Aortic smooth muscle cell (primary cell): ENCODE data around the gene PITHD1. TPM values are rescaled to one million over a fixed set of nuclear protein-coding genes. Genes with fewer than 3 reads are reported as not detected.

Source experiments
- total RNA-seq: library from RNA; depleted of rRNA; stranded (reverse); fragments of >200 nt; gene quantifications from 2 replicates; pipeline ENCODE4 v1.2.3, GENCODE V29; 2014

The PITHD1 gene, protein sequence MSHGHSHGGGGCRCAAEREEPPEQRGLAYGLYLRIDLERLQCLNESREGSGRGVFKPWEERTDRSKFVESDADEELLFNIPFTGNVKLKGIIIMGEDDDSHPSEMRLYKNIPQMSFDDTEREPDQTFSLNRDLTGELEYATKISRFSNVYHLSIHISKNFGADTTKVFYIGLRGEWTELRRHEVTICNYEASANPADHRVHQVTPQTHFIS
- total RNA-seq, result 31.5 and 44.3 TPM in 2 replicates

DNA sequence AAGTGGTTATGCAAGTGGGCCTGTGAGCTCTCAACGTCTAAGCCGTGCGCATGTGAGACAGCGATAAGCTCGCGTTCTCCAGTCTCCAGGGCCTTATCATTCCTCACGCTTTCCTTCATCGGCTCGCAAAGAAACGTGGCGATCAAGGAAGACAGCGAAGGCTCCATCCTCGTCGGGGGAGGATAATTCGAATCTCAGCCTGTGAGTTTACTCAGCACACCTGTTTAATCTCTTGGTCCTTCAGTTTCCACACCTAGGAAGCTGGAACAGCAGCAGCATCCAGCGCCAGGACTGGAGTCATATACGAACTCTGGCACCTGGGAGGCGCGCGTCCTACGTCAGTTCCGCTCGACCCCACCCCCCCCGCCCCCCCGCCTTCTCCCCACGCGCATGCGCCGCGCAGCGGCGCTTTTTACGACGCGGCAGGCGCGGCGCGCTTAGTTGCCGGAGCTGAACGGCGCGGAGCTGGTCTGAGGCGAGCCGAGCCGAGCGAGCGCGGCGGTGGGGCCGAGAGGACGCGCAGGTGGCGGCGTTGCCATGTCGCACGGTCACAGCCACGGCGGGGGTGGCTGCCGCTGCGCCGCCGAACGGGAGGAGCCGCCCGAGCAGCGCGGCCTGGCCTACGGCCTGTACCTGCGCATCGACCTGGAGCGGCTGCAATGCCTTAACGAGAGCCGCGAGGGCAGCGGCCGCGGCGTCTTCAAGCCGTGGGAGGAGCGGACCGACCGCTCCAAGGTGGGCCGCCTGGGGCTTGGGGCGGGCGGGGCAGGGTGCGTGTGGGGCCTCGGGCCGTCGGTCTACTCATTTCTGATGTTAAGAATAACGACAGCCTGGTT is at the start of gene PITHD1:
TSS of gene PITHD1 (plus strand) at position 440 of the 836 bp plus-strand sequence. CDS start at position 538, 98 bp downstream.

DNA sequence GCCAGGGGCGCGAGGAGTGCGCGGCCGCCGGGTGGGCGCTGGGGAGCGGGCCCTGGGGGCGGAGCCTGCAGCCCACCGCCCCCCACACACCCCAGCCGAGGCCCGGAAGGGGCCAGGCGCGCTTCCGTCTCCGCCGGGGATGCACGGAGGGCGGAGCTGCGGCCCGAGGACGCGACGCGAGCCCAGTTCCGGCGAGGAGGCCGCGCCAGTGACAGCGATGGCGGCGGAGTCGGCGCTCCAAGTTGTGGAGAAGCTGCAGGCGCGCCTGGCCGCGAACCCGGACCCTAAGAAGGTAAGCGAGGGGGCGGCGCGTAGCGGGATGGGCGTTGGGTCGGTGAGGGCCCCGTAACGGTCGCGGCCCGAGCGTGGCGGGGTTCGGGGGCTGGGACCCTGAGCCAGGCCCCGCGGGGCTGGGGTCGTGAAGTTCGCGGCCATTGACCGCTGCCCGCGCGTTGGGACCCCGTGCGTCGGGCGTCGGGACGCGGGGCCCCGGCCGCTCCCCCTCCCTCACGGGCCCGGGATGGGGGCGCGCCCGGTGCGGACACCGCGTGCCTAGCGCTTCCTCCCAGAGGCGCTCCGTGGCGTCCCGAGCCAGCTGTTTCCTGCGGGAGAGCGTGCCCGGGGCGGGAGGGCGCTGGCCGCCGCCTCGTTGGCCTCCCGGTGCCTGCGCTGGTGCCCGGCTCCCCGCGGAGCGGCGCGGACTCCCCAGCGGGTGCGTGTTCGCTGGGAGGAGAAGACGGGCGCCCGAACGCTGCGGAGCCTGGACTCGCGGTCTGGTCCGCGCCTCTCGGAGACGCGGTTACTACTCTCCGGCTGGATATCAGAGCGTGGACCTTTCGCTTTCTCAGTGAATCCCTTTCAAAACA is 34.7 kb upstream of the PITHD1 start, which contains the start of gene ELOA:
TSS of gene ELOA (plus strand) at position 185 of the 866 bp plus-strand sequence. CDS start at position 218, 33 bp downstream.

DNA sequence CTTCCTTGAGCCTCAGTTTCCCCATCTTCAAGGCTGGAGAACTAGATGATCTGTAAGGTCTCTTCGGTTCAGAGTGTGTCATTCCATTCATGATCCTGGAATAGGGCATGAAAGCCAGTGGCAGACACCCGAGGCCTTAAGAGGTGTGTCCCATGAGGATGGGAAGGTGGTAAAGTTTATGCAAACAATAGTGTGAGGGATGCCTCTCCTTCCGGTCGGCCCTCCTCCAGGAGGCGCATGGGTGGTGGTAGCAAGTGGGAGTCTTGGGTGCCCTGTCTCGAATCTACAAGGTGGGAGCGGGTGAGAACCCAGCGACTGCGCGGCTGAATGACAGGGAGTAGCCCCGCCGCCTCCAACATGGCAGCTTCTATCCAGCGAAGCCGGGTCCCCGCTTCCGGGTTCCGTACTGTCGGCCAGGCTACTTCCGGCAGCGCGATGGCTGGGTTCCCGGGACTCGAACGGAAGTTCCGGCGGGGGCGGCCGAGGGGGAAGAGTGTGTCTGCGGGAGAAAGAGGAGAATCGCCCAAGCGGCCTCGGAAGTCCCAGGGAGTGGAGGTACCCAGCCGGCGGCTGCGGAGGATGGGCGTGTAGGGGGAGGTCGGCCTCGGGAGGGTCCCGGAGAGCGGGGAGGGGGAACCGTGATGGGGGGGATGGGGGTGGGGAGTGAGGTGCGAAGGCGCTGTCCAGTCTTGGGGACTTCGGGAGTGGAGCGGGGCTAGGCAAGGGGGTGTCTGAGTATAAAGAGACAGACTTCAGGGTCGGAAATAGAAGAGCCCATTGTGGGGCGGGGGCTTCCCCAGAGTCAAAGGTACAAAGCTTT is 12.7 kb downstream of the PITHD1 start, which contains the start of gene LYPLA2:
TSS of gene LYPLA2 (plus strand) at position 450 of the 820 bp plus-strand sequence. CDS start 1,538 bp downstream, outside the sequence.

DNA sequence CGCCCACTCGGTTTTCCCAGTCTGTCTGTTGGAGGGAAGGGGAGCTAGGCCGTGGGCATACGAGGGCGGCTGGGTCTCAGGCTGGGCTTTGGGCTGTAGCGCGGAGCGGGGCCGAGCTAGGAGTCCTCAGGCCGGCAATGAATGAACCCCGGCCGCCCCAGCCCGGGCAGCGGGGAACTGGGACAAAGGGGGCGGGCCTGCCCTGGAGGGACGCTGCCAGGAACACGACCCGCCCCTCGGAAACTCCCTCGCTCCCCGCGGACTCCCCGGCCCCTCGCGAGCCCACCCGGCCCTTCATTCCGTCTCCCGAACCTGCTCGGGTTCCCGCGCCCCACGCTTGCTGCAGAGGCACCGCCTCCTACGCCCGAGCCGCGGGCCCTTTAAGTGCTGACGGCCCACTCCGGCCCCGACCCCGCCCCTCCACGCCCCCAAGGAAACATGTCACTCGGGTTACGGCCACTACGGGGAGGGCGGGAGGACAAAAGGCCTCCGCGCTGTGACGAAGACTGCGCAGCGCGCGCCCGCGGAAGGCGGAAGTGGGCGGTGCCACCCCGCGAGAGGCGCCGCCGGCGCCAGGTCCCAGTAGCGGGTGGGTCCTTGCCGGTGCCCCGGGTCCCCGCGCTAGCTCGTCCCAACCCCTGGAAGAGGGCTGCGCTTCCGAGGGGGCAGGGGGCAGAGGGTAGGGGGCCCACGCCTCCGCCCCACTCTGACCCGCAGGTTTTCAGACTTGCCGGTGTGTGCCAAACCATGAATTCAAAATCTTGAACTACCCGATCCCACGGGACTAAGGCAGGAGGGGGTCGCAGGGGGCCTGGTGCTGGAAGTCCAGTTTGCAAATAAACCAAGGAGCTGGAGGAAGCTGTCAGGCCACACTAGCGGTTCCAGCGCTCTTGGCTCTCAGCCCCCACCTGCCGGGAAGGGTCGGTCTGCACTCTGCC is 22.5 kb downstream of the PITHD1 start, which contains the start of gene GALE:
TSS of gene GALE (minus strand) at position 355 of the 938 bp plus-strand sequence. CDS start 1,747 bp downstream, outside the sequence.

DNA sequence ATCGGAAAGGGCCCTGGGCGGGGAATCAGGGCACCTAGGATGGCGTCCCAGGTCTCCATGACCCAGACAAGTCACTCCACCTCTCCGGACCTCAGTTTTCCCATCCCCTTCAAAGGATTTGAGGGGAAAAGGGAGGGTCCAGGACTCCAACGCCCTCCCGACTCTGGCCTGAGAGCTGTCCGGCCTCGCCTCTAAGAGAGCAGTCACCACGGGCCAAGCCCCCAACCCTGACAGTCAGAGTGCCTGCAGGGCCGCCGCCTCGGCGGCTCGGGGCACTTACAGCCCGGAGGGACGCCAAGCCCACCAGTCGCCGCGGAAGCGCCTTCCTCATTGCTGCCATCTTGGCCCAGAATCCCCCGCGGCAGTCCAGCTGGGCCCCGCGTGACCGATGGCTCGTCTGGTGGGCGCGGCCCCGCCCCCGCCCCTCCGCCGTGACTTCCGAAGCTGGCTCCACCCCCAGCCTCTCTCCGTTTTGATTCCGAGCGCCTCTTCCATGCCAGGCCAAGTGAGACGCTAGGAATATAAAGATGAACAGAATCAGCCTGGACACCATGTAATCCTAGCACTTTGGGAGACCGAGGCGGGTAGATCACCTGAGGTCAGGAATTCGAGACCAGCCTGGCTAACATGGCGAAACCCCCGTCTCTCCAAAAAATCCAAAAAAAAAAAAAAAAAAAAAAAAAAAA is 47.0 kb downstream of the PITHD1 start, which contains the start of gene HMGCL:
TSS of gene HMGCL (minus strand) at position 354 of the 686 bp plus-strand sequence. CDS start at position 340, 14 bp downstream.

Other genes with a start within 250 kb of the PITHD1 start
- gene E2F2, start 247.2 kb upstream of the PITHD1 start, total RNA-seq, result 0.93 and 2.1 TPM in 2 replicates
- gene ID3, start 218.9 kb upstream of the PITHD1 start, total RNA-seq, result 220 and 236 TPM in 2 replicates
- 1,392 and 1,626 TPM in 2 replicates for gene RPL11, start 86.6 kb upstream of the PITHD1 start, total RNA-seq
- 31.5 and 32.4 TPM in 2 replicates for gene ELOA, start 34.9 kb upstream of the PITHD1 start, total RNA-seq
- 35.8 and 45.2 TPM in 2 replicates for gene LYPLA2, start 12.7 kb downstream of the PITHD1 start, total RNA-seq
- gene GALE, start 22.3 kb downstream of the PITHD1 start, total RNA-seq, result 19.3 and 29.3 TPM in 2 replicates
- 50.6 and 54.3 TPM in 2 replicates for gene HMGCL, start 47.0 kb downstream of the PITHD1 start, total RNA-seq
- 21.8 and 26.3 TPM in 2 replicates for gene FUCA1, start 89.9 kb downstream of the PITHD1 start, total RNA-seq
- not detected in 2 replicates for gene CNR2, start 134.9 kb downstream of the PITHD1 start, total RNA-seq
- 90.9 and 143 TPM in 2 replicates for gene PNRC2, start 181.4 kb downstream of the PITHD1 start, total RNA-seq
- 92.7 and 107 TPM in 2 replicates for gene SRSF10, start 201.9 kb downstream of the PITHD1 start, total RNA-seq